ENCODE results near the gene RBM28.
A peak's percentile ranks its signal among the peaks of the same experiment; 100 is the strongest.

Gene RBM28

DNA sequence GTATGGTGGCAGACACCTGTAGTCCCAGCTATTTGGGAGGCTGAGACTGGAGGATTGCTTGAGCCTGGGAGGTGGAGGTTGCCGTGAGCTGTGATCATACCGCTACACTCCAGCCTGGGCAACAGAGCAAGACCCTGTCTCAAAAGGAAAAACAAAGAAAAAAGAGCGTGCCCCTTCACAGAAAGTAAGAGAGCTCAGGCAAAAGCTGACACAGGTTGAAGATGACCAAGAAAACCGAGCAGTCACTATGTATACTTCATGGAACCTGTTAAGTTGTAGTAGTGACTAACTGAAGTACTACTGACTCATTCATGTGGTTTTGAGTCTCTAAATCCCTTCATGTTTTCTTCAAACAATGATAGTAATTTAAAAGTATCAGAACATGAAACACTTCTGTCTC, 19.0 kb upstream of the RBM28 start:
- DNase-seq (ENCODE audit: low read depth), result no peak
- no peak overlapping the region for H3K4me3 ChIP-seq (ENCODE audit: low read depth, low read length)
- TF ChIP-seq, protein P1, sequence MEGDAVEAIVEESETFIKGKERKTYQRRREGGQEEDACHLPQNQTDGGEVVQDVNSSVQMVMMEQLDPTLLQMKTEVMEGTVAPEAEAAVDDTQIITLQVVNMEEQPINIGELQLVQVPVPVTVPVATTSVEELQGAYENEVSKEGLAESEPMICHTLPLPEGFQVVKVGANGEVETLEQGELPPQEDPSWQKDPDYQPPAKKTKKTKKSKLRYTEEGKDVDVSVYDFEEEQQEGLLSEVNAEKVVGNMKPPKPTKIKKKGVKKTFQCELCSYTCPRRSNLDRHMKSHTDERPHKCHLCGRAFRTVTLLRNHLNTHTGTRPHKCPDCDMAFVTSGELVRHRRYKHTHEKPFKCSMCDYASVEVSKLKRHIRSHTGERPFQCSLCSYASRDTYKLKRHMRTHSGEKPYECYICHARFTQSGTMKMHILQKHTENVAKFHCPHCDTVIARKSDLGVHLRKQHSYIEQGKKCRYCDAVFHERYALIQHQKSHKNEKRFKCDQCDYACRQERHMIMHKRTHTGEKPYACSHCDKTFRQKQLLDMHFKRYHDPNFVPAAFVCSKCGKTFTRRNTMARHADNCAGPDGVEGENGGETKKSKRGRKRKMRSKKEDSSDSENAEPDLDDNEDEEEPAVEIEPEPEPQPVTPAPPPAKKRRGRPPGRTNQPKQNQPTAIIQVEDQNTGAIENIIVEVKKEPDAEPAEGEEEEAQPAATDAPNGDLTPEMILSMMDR (IDR thresholded peaks at IDR 0.05; ENCODE audit: insufficient read depth, low read depth, low read length, missing control alignments), result no peak

DNA sequence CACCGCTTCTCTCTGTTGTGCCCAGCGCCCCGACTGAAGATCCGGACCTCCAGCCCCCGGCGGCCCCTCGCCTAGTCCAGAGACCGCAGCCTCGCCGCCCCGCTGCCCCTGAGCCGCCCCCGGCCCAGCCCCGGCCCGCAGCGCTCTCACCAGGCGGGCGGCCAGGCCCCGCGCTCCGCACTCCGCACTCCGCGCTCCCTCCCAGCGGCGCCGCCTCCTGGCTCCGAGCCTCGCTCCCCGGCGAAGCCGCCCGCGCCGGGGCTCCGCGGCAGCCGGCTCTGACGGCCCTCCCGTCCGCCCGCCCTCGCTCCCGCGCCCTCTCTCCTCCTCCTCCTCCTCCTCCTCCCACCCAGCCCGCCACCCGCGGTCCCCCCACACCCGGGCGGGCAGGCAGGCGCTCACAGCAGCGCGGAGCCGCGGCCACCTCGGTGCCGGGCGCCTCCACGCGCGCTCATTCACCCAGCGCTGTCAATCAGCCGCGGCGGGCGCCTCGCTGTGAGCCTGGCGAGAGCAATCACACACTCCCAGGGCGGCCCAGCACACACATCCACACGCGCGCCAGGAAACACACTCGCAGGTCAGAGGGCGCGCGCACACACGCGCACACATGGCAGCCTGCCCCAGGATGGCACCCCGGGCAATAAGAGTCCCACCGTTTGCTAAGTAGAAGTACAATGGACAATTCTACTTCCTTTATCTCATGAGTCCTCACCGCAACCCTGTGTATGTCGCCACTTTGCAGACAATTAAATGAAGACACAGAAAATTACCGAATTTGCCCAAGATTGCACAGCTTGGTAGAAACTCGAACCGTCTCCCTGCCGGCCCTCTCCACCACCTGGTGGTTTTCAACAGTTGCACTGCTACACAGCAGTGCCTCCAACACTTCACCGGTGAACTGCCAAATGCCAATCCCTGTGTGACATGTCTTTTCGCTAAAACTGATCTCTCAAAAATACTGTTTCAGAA, 18.0 kb upstream of the RBM28 start, which contains the start of gene PRRT4:
TSS of gene PRRT4 (minus strand) at position 280 of the 969 bp plus-strand sequence.
- no peak for DNase-seq (ENCODE audit: low read depth)
- peak within 1 kb of the TSS; percentile 15; the same call in 1 of the 2 replicates for H3K4me3 ChIP-seq (ENCODE audit: low read depth, low read length)
- TF ChIP-seq, protein P1 (IDR thresholded peaks at IDR 0.05; ENCODE audit: insufficient read depth, low read depth, low read length, missing control alignments), result no peak

DNA sequence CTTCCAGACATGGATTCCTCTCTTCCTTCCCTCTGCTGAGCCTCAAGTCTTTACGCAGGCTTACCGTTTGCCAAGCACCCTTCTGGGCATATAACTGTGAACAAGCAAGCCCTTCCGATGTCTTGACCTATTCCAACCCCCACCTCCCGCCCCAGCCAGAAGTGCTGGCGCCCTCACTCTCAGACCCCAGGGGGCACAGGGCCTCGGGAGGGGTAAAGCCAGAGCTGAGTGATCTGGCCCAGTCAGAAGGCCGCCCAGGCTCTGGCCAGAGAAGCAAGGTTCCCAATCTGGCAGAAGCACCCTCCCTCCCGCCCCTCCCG, 16.6 kb upstream of the RBM28 start:
- TF ChIP-seq, protein P1 (IDR thresholded peaks at IDR 0.05; ENCODE audit: insufficient read depth, low read depth, low read length, missing control alignments), result no peak
- H3K4me3 ChIP-seq (ENCODE audit: low read depth, low read length), result no peak overlapping the region
- no peak for DNase-seq (ENCODE audit: low read depth)

DNA sequence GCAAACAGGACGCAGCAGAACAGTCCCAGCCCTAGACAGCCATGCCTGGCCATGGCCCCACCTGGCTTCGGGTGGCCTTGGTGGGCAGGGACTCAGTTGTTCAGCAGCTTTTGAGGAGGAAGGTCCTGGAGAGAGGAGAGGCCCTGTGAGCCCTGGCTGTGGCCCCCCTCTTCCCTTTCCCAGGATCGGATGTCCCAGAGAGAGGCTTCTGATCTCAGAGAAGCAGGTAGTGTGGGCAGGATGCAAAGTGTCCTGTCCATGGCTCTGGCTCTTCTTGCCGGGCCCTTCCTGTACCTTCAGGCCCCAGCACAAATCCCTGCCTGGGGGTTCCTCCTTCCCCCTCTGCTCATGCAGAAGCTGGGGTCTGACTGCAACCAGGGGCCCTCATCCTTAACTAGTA, 16.2 kb upstream of the RBM28 start:
- DNase-seq (ENCODE audit: low read depth), result no peak
- TF ChIP-seq, protein P1 (IDR thresholded peaks at IDR 0.05; ENCODE audit: insufficient read depth, low read depth, low read length, missing control alignments), result no peak
- no peak overlapping the region for H3K4me3 ChIP-seq (ENCODE audit: low read depth, low read length)

DNA sequence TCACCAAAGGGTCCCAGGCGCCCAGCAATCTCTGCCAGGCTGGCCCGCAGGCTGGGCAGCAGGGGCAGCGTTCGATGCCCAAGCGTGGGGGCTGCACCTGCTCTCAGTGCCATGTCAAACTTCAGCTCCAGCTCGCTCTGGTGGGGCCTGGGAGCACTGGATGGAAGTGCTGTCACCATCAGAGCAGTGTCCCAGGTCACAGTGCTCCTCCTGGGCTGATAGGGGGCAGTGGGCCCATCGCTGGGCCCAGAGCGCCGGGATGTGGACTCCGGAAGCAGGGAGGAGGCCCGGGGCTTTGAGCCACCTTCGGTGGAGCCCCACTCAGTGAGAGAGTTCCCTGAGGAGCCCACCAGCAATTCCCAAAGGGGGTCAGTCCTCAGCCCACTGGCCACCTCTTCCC, 15.6 kb upstream of the RBM28 start:
- DNase-seq (ENCODE audit: low read depth), result no peak
- TF ChIP-seq, protein P1 (IDR thresholded peaks at IDR 0.05; ENCODE audit: insufficient read depth, low read depth, low read length, missing control alignments), result no peak
- no peak overlapping the region for H3K4me3 ChIP-seq (ENCODE audit: low read depth, low read length)

DNA sequence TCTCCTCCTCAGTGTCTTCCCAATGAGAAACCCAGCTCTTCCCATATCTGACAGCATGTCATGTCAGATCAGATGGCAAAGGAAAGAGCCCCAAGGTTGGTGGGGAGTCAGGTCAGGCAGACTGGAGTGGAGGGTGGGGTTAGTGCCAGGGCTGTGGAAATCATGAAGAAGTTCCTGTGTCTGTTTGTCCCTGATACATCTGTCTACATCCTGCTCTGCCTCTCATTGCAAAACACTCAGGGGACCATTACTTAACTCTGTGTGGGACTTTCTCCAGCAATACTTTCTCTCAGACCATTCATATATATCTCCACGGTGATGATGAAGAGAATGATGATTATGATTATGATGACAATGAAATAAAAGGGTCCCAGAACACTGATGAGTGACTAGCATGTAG, 14.5 kb upstream of the RBM28 start:
- DNase-seq (ENCODE audit: low read depth), result no peak
- no peak overlapping the region for H3K4me3 ChIP-seq (ENCODE audit: low read depth, low read length)
- TF ChIP-seq, protein P1 (IDR thresholded peaks at IDR 0.05; ENCODE audit: insufficient read depth, low read depth, low read length, missing control alignments), result no peak

Measured in GM12865 (cell line).